NCI-H748 (cell line): ENCODE results near the gene ZDHHC20.
A peak's percentile ranks its signal among the peaks of the same experiment; 100 is the strongest.

Experiments
- DNase-seq: peaks from one replicate; lab custom pipeline; 2025; ENCODE audit not compliant: unreplicated experiment; lab: John Stamatoyannopoulos, UW

ZDHHC20 gene

DNA sequence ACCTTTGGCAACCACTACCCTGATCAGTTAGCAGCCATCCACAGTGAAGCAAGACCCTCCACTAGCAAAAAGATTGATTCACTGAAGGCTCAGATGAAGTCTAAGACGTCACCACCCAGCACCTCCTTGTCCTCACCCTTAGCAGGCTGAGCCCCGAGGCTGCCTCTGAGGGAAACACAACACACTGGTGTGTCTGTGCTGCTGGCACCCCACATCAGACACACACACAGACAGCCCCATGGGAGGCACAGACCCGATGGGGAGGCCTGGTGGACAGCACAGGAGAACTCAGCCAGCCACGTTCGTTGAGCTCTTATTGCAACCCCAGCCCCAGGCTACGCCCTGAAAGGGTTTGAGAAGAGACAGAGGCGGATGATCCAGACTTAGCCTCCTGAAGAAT is 94.7 kb downstream of the ZDHHC20 start:
- DNase-seq: no peak

DNA sequence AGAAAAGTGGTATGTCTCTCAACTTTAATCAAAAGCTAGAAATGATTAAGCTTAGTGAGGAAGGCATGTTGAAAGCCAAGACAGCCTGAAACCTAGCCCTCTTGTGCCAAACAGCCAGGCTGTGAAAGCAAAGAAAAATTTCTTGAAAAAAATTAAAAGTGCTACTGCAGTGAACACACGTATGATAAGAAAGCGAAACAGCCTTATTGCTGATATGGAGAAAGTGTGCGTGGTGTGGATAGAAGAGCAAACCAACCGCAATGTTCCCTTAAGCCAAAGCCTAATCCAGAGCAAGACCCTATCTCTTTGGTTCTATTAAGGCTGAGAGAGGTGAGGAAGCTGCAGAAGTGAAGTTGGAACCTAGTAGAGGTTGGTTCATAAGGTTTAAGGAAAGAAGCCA is 96.4 kb downstream of the ZDHHC20 start:
- no peak for DNase-seq

DNA sequence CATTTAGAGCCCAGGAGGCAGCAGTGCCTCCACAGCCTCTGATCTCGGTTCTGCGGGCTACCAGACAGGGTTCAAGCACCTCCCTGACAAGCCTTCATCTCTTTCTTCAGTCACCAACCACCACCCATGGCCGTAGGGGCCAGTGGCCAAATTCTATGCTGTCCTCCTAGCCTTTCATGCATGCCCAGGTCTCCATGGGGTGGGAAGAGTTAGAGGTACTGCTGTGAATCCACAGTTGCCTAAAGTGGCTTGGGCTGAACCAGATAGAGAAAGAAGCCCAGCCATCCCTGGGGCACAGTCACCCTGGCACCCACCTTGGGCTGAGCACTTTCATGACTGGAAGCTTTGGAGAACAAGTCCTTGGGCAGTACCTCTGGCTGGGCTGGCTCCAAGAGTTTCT is 97.4 kb downstream of the ZDHHC20 start:
- no peak for DNase-seq

DNA sequence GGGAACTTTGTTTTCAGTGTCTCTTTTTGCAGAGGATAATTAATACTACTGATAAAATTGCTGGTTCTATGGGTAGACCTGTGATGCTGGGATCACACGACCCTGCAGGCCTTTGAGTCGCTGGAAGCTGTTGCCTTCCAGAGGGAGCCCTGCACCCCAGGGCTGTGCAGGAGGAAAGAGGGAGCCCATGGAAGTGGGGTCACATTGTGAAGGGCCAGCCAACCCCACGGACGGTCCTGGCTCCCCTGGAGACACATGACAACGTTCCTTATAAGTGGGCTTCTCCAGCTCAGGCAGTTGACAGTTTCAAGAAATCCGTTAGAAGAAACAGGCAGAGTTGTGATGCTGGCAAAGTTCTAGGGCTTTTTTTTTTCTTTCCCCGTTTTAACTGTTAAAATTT is 98.0 kb downstream of the ZDHHC20 start:
- no peak for DNase-seq

DNA sequence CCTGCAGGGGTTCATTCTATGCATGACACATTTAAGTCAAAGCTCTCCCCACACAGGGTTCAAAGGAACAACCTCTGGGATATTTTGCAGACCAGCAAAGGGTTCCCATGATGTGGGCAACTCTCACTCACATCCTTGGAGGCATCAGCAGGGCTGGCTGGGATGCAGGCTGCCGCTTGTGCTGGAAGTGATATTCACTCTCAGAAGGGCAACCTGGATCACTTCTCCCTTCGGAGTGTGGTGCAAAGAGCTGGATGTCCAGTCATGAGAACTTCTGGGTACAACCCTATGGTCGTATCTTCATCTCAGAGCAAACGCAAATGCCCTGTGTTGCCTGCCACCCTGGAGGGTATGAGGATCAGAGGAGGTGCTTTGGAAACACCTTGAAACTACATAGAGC is 98.6 kb downstream of the ZDHHC20 start:
- DNase-seq: no peak

DNA sequence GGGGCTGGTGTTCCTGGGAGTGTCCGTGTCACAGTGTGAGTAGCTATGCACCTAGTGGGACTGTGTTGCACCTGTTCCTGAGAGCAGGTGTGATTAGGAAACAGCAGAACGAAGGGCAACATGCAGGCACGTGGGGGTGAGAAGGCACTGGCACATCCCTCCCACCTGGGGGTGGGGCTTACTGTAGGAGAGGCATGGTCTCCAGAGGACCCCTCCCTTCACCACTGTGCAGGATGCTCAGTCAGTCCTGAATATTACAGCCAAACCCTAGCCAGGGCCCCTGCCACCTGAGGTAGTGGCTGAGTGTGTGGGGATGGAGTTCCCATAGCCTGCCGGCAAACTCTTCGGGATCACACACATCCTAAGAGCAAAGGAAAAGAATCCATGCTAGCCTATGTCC is 99.2 kb downstream of the ZDHHC20 start:
- peak; percentile 22 for DNase-seq

DNA sequence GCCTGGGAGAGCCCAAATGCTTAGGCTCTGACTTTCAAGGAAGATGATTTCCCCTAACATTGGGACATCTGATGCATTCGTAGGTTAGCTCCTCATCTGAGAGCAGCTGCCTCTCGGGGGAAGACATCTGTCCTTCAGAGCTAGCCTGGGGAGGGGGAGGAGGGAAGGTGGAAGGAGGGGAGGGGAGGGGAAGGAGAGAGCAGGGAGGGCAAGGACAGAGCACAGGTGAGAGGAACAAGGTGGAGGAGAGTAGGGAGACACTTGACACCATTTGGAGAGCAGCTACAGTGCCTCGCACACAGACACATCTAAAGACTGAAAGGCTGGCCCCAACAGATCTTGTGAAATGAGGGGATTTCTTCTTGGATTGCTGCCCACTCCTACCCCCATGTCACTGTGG is 103.8 kb downstream of the ZDHHC20 start:
- DNase-seq: no peak

DNA sequence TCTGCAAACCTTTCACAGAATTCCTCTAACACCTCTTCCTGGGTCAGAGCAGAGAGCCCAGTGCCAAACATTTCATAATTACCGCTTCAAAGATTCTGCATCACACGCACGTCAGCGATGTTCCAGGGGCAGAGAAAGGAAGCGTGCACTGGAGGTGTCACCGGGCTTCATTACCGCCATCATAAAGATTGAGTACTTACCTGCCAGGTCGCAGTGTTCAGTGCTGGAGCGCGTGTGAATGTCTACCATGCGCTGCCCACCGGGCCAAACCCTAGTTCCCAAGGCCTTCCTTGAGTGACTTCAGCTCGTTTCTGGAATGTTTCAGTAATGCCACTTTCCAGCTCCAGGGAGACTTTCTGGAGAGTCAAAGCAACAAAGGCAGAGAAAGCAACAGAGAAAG is 104.4 kb downstream of the ZDHHC20 start:
- DNase-seq: no peak

DNA sequence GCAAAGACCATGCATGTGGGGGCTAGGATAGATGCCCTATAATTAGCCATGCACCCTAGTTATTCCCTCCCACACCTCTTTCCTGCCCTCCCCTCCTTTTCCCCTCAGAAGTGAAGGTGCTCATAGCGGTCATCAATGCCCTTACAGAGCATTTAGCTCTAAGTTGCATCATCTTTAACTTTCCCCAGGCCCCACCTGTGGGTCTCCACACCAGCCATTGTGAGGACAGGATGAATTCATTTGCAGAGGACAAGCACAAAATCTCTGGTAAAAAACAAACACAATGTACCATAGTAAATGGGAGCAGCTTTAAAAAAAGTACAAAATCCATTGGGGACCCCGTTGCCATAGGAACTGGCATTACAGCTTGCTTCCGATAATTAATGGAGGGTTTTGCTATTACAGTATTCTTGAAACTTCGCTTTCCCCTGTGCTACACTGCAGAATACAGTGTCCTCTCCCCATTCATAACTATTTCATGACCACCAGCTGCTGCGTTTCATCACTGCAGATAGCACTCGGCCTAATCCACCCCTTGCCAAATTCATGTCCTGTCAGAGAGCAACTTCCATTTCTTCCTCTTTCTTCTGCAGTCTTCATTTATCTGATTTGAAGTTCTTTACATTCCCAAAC is 110.5 kb downstream of the ZDHHC20 start:
- no peak for DNase-seq

DNA sequence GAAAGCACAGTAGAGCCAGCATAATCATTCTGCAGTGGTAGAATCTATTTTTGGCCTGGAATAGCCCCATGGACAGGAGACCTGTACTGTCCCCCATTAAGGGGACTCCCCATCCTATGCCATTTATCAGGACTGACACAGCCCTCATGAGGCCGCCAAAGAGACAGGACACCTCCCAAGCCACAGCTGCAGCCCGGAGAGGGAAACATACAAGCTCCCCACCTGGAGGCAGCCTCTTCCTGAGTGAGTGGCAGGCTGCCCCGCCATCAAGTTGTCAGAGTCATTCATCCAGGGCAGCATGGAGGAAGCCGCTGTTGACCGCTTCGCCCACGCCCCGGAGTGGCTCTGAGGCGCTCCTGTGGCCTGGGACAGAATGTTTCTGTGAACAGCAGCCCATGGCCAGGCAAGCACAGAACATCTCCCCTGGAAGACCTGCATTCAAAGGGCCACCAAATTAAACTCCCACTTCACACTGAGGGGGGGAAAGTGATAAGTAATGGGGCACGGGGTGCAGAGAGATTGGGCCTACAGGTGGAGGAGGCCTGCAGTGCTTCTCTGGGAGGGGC is 111.3 kb downstream of the ZDHHC20 start:
- no peak for DNase-seq

DNA sequence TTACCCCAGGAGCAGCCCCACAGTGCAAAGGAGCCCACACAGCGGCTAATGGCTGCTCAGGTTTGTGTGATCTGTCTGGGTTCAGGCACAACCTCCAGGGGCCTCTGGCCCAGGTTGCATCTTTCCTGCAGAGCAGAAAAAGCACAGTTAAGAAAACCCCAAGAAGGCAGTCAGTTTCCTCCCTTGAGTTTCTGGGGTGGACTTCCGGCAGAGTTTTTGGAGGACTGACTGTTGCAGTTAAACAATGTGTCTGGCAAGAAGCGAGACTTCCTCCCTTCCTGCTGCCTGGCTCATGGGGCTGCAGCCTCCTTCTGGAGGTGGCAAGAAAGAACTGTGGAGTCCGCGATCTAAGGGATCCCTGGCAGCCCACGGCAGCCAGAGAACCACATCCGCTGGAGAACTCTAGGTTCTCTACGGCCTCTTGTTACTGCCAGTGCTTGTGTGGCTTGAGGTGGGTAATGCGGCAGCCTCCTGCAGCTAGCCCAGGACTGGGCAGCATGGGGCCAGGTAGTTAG is 114.4 kb downstream of the ZDHHC20 start:
- DNase-seq: no peak

DNA sequence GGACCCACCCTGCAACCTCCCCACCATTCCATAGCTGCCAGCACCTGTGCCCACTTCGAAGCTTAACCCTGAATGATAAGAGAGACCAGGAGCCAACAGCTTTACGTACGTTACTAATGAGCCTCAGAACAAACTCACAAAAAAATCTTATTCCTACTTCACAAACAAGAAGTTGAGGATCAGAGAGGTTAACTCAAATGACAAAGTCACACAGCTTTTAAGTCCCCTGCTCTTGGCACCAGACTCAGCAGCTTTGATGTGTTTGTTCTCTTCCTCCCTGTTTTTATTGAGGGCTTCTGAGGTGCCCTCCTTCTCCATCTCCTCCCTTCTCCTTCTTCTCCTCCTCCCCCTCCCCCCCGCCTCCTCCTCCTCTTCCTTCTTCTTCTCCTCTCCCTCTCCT is 115.4 kb downstream of the ZDHHC20 start:
- no peak for DNase-seq

DNA sequence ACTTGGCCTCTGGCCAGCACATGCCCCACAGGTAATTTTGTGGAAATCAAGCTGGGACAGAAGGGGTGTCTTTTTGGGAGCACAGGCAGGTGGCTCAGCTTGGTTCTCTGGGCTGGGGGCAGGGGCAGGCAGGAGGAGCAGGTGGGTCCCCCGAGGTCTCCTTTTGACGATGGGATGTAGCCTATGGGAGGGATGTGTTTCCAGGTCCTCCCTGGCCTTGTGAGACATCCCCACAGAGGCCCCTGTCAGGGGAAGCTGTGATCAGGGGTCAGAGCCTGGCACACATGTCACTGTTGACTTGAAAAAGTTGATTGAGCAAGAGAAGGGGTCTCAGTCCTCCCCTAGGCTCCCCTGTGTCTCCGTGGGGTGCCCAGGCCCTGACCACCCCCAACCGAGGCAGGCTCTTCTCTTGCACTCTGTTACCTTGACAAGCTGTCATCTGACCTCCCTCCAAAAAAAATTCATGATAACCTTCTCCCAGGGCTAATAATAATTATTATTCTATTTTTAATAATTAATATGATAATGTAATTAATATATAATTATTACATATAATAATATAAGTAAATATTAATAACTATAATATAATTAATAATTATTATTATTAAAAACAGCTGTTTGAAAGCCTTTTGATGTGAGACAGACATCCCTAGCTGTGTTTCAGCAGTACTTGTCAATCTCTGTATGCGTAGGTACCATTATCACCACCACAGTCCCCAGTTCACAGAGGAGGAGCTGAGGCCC is 116.2 kb downstream of the ZDHHC20 start:
- no peak for DNase-seq

DNA sequence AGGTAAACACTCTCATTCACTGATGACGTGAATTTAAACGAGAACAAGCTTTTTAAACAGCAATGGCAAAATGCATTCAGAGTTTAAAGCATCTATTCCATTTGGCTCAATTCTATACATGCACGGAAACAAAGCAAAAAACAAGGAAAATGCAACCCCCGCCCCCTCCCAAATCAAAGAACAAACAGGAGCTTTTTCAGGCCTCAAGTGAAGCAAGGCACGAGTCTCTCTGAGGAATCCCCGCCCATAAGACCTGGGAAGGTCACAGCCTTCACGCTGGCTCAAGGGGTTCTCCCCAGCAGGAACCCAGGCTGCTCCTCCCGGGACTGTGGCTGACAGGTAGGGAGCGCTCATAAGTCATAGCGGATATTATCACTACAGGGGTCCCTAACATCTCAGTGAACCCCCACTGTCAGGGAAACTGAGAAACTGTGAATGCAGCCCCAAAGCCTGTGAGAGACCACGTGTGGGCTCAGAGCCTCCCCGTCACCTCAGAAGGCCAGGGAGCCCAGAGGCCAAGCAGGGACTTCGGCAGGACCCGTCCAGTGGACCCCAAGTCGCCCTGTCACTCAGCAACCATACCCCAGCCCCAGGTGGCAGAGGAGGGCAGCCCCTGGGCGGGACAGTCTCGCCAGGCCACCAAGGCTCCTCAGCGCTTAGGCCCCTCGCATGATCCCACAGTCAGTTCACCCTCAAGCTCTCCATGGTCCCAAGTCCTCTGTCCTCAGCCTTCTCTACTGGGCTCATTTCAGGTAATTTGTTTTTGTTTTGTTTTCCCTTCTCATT is 117.3 kb downstream of the ZDHHC20 start:
- DNase-seq: no peak

DNA sequence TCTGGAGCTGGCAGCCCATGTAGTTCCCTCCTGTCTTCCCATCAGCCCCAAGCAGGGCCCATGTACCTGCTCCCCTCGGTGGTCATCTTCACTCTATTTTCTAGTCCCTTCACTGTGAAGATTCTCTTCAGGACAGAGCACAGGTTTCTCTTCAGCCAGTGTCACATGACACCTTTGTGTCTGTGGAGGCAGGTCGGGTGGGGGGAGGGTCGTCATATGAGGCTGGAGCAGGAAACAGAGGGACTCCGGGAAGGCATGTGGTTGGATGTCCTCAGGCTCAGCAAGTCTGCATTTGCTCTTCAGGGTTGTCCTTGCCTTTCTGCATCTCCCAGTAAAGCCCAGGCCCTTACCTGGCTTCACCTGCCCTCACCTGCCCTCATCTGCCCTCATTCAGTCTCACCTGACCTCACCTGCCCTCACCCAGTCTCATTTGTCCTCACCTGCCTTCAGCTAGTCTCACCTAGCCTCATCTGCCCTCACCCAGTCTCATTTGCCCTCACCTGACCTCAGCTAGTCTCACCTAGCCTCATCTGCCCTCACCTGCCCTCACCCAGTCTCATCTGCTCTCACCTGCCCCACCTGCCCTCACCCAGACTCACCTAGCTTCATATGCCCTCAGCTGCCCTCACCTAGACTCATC is 120.3 kb downstream of the ZDHHC20 start:
- DNase-seq: no peak

DNA sequence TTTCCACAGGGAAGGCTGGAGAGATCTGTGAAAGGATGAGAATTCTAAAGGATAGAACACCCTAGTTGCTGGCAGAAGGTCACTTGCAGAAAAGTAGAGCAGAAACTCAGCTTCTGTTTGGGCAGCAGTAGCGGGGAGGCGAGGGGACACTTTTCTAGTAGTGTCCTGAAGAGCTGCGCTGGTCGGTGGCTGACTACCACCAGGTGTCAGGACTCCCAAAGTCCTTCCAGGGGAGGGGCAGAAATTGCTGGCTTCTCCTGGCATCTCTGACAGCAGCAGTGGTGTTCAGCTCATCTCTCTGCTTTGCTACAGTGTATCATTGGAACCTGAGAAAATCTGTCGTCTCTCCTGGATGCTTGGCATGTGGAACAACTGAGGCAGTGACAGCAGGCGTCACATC is 120.9 kb downstream of the ZDHHC20 start:
- DNase-seq: no peak

DNA sequence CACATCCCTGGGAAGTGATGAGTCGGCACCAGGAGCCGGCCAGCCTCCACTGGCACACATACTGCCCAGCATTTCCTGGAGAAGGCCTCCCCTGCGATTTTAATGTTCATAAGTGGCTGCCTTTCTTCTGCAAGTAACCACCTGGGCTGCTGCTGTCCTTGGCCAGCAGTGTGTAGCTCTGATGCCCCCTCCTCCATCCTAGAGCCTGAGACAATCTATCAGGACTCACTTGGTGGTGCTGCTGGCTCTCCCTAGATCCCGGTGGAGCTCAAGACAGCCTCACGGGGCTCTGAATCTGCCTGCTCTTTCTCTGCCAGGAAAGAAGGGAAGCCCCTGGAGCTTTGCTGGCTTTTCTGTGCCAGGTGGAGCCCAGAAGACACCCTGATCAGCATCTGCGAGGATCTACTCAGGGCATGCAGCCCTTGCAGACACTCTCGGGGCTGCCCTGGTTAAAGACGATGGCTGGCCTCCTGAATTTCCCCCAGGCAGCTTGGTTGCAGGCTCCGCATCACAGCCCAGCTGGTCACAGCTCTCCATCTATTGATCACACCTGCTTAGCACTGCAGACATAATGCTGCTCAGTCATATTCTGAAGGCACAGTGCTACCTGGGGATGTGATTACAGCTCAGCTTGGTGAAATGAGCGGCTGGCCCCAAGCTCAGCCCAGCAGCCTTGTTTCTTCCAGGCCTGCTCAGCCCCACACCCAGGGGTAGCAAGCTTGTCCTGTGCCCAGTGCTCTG is 122.3 kb downstream of the ZDHHC20 start:
- no peak for DNase-seq

DNA sequence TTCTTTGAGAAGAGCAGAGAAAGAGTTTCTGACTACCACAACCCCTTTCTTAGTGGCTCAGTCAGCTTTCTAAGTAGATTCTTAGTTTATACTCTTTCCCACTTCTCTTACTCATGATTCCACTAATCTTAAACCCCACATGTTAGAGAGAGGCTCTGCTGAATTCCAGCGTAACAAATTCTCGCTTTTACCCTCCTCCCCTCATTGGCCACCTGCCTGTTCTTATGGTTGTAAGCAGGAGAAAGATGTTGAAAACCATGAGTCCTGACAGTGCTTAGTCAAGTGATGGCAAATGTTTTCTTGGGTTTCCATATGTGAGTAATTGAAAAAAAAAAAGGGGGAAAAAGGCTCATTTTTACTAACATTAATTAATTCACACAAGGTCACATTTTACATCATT is 125.9 kb downstream of the ZDHHC20 start:
- DNase-seq: no peak

DNA sequence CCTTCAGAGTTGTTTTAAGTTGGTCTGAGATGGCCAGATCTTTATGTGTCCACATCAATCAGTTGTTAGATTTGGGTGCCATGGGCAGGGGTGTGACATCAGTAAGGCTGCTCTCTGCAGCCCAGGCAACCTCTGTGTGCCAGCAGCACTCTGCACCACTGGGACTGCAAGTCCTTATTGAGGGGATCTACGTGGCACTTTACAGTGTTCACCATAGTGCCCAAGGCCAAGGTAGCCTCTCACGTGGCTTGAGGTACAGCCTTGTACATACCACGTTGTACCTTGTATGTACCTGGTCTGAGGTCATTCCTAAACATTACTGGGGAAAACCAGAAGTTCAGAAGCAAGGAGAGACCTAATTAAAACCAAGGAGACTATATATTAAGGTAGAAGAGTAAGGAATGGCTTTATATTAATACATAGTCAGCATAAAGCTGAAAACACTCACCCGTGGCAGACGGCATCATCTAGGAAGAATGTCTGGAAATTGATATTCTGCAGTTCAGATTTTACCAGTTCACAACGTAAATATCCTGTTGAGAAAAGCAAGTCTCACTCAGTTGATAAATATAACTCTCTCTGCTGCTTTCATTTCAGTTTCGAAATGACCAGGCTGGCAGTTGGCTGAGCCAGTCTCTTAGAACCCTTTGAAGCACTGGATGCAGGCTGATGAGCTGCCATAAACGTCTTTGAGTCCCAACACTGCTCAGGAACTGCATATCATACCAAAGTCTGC is 128.8 kb downstream of the ZDHHC20 start:
- no peak for DNase-seq
